HUES48 (cell line): ENCODE results near the gene SF3B4.

Experiments used
- H3K27ac ChIP-seq: one replicate; pipeline ENCODE4 v1.7.0; 2013; ENCODE audit warnings: low read depth, low read length, inconsistent platforms
- H3K27me3 ChIP-seq: 2 replicates; pipeline ENCODE4 v1.6.1; 2013; ENCODE audit warnings: mild to moderate bottlenecking, low read length; ENCODE audit not compliant: control insufficient read depth, insufficient read depth
- H3K36me3 ChIP-seq: 2 replicates; pipeline ENCODE4 v1.6.1; 2013; ENCODE audit warnings: low read length; ENCODE audit not compliant: control insufficient read depth, insufficient read depth
- H3K4me1 ChIP-seq: 2 replicates; pipeline ENCODE4 v1.6.1; 2013; ENCODE audit warnings: mild to moderate bottlenecking, low read length; ENCODE audit not compliant: control insufficient read depth, insufficient read depth
- H3K4me3 ChIP-seq: 2 replicates; pipeline ENCODE4 v1.5.1; 2013; ENCODE audit warnings: mild to moderate bottlenecking, low read depth, low read length
- H3K9ac ChIP-seq: 2 replicates; pipeline ENCODE4 v1.6.1; 2013; ENCODE audit warnings: mild to moderate bottlenecking, low read depth, low read length, moderate library complexity
- H3K9me3 ChIP-seq: 2 replicates; pipeline ENCODE4 v1.6.1; 2013; ENCODE audit warnings: low read length; ENCODE audit not compliant: control insufficient read depth, insufficient read depth

Gene SF3B4

DNA sequence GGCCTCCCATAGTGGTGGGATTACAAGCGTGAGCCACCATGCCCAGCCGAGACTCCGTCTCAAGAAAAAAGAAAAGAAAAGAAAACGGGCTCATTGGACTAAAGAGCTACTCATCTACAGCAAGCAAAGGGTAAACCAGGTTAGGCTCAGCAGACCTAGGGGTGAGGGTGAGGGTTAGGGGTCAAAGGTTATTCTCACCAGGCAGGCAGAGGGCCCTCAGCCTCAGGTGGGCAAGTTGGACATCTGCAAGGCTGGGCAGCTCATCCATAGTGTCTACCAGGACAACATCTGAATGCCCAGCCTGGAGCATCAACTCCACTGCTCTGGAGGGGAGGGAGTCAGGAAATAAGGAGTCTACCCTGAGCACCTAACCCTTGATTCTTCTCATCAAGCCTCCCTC is 5.6 kb upstream of the SF3B4 start:
- H3K4me1 ChIP-seq: peaks cover 18% of the 10 kb centered on the region
- no peaks in the 10 kb centered on the region for H3K9me3 ChIP-seq
- H3K9ac ChIP-seq: no peak overlapping the region
- H3K27me3 ChIP-seq: no peaks in the 10 kb centered on the region
- no peak overlapping the region for H3K4me3 ChIP-seq
- H3K27ac ChIP-seq: no peak overlapping the region
- H3K36me3 ChIP-seq: no peaks in the 10 kb centered on the region

DNA sequence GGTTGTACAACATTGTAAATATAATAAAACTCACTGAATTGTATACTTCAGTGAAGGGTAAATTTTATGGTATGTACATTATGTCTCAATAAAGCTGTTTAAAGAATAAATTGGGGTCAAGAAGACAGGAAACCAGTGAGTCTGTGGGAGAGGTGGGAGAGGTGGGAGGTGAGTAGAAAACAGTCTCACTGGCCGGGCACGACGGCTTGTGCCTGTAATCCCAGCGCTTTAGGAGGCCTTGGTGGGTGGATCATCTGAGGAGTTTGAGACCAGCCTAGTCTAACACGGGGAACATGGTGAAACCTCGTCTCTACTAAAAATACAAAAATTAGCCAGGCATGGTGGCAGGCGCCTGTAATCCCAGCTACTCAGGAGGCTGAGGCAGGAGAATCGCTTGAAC is 4.9 kb upstream of the SF3B4 start:
- Histone ChIP-seq H3K36me3 (no peaks in the 10 kb centered on the region), H3K9me3 (no peaks in the 10 kb centered on the region), H3K27me3 (no peaks in the 10 kb centered on the region), H3K4me3 (no peak overlapping the region), H3K4me1 (peaks cover 11% of the 10 kb centered on the region), H3K27ac (no peak overlapping the region), H3K9ac (no peak overlapping the region)

DNA sequence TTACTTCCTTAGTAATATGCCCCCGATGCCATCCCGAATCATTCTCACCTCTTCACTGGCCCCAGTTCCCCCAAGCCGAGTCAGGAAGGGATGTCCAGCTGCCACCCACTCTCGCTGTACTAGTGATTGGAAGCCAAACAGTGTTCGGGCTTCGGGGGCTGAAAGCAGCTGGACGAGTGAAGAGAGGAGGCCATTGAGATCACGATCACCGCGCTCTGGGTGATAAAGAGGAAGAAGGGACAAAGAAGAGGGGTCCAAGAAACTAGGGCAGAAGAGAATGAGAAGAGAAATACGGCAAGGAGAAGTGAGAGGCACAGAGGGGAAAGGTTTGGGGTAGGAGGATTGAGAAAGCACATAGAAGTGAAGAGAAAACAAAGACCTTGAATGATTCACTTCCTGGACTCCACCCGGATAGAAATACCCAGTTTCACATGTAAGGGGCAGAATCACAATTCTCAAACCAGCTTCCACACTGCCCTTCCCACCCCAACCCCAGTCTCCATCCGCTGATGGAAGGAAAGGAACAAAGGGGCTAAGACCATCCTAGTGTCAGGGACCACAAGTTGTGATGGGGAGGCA is 3.7 kb upstream of the SF3B4 start:
- H3K27ac ChIP-seq: no peak overlapping the region
- peaks cover 4% of the 10 kb centered on the region for H3K36me3 ChIP-seq

DNA sequence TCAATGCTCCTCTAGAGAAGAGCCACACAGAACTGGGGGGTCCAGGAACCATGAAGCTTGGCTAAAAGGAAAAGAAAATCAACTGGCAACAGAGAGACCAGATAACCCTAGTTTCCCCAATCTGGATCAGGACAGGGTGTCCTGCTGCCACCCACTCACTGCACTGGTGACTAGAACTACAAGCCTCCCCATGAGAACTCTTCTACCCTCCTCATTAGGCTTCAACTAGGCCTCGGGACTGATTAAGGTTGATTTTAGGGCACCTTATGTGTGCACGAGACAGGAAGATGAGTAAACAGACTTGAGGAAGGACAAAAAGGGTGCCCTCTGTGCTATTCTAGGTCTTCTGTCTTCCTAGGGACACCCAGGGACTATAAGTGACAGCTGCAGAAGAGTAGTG is 2.3 kb upstream of the SF3B4 start:
- no peaks in the 10 kb centered on the region for H3K9me3 ChIP-seq
- H3K4me3 ChIP-seq: no peak overlapping the region
- H3K27ac ChIP-seq: no peak overlapping the region
- H3K4me1 ChIP-seq: peaks cover 13% of the 10 kb centered on the region
- peaks cover 19% of the 10 kb centered on the region for H3K36me3 ChIP-seq
- no peaks in the 10 kb centered on the region for H3K27me3 ChIP-seq
- H3K9ac ChIP-seq: no peak overlapping the region

More for the DNA sequence above, 3.7 kb upstream of the SF3B4 start:
- no peak overlapping the region for H3K4me3 ChIP-seq
- peaks cover 11% of the 10 kb centered on the region for H3K4me1 ChIP-seq
- H3K27me3 ChIP-seq: no peaks in the 10 kb centered on the region
- H3K9ac ChIP-seq: no peak overlapping the region
- no peaks in the 10 kb centered on the region for H3K9me3 ChIP-seq

DNA sequence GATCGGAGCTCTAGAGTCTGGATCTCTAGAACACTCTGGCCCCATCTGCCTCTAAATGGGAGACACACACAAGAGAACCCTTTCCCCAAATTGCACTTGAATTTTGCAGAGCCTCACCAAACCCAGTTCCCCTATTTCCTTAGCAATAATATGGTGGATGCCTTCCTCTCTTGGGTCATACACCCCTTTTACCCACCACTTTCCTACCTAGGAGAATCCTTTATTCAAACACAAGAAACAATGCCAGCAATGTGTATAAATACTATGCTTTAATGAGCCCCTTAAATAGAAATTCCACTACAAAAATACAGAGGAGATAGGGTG is 760 bp upstream of the SF3B4 start:
- H3K36me3 ChIP-seq: peaks cover 34% of the 10 kb centered on the region
- peaks cover 13% of the 10 kb centered on the region for H3K4me1 ChIP-seq
- H3K27me3 ChIP-seq: no peaks in the 10 kb centered on the region
- no peaks in the 10 kb centered on the region for H3K9me3 ChIP-seq
- H3K27ac ChIP-seq: peak overlapping the region; percentile 99
- H3K4me3 ChIP-seq: peak overlapping the region; percentile 89
- peak overlapping the region; percentile 92 for H3K9ac ChIP-seq

DNA sequence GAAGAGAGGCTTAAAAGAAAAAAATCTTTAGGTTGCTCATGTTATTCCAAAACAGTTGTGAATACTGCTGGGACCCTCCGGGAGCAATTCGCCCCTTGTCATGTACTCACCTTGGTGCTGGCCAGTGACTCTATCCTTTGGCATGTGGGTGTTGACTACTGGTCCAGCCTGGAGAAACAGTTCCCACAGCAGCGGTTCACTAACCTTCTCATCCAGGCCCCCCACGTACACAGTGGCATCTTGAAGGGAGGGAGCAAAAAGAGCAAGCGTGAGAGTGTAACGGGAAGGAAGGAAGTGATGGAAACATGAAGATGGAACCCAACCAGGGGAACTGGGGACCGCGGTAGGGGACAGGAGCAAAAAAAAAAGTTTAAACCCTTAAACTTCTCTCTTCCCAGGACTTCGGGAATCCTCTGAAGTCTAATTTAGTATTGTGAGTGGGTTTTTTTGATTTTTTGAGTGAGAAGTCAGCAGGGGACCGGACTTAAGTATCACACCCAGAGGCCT is 494 bp downstream of the SF3B4 start:
- Histone ChIP-seq H3K4me1 (peaks cover 13% of the 10 kb centered on the region), H3K4me3 (peak overlapping the region; percentile 89), H3K36me3 (peaks cover 45% of the 10 kb centered on the region), H3K9me3 (no peaks in the 10 kb centered on the region), H3K27ac (peak overlapping the region; percentile 99), H3K9ac (peak overlapping the region; percentile 92), H3K27me3 (no peaks in the 10 kb centered on the region)

DNA sequence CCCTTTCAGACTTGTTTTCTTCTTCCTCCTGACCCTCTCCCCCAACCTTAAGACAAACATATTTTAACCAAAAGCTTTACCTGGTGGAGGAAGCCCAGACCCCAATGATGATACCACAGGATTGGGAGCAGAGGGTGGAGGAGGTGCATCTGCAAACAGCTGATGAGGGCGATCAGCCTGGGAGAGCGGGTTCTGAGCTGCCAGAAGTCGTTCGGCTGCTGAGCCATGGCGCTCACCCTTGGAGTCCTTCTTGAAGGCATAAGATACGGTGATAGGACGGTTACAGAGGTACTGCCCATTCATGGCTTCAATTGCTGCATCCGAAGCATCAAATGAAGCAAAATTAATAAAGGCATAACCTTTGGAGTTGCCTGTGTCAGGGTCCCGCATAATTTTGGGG is 1.3 kb downstream of the SF3B4 start:
- Histone ChIP-seq H3K4me3 (peak overlapping the region; percentile 89), H3K9ac (no peak overlapping the region)

DNA sequence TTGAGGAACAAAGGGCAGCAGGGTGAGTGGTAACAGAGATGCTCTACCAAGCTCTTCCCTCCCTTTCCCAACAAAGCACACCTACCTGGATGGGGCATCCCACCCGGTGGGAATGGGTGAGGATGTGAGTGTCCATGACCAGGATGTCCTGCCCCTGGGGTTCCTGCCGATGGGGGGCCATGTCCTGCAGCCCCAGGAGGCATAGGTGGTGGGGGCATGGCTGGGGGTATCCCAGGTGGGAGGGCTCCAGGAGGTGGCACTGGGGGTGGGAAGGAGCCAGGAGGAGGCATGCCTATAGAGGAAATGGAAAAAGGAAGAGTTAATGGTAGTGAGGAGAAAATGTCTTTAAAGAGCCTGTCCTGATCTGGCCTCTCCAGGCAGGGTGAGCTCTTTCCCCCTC is 1.9 kb downstream of the SF3B4 start:
- H3K4me1 ChIP-seq: peaks cover 13% of the 10 kb centered on the region
- no peak overlapping the region for H3K9ac ChIP-seq
- H3K9me3 ChIP-seq: no peaks in the 10 kb centered on the region
- H3K27me3 ChIP-seq: no peaks in the 10 kb centered on the region
- peaks cover 45% of the 10 kb centered on the region for H3K36me3 ChIP-seq
- no peak overlapping the region for H3K27ac ChIP-seq
- H3K4me3 ChIP-seq: no peak overlapping the region

More for the DNA sequence above, 1.3 kb downstream of the SF3B4 start:
- H3K4me1 ChIP-seq: peaks cover 13% of the 10 kb centered on the region
- no peak overlapping the region for H3K27ac ChIP-seq
- no peaks in the 10 kb centered on the region for H3K9me3 ChIP-seq
- no peaks in the 10 kb centered on the region for H3K27me3 ChIP-seq
- peaks cover 45% of the 10 kb centered on the region for H3K36me3 ChIP-seq

DNA sequence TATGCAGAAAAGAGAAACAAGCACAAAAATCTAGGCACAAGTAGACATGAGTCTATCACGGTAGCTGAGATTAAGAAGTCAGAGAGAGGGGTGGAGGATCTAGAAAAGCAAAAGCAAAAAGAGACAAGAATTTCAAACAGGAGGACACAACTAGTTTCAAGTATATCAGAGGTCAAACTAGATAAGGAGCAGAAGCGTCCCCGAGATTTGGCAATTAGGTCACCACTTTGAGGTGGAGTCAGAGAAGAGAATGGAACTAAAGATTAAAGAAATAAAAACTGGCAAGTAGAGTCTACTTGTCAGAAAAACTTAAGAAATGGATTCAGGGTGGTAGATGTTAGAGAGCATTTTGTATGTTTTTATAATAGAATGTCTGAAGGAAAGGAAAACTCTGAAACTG is 2.3 kb downstream of the SF3B4 start:
- no peak overlapping the region for H3K4me3 ChIP-seq

DNA sequence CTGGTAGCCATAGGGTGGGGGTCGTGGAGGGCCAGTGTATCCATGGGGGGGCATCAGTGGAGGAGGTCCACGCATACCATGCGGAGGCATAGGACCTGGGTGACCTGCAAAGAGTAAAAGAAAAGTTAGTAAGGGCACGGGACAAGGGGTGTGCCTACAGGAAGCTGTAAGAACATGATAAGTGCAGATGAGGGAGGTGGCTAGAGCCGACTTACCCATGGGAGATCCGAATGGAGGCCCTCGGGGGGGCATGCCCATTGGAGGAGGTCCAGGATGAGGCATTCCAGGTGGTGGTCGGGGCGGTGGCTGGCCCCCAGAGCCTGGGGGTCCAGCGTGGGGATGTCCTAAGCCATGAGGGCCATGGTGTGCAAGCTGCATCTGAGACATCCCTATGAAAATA is 4.0 kb downstream of the SF3B4 start:
- Histone ChIP-seq H3K27me3 (no peaks in the 10 kb centered on the region), H3K4me3 (no peak overlapping the region)

More for the DNA sequence above, 2.3 kb downstream of the SF3B4 start:
- Histone ChIP-seq H3K9ac (no peak overlapping the region), H3K27ac (no peak overlapping the region), H3K4me1 (peaks cover 13% of the 10 kb centered on the region), H3K27me3 (no peaks in the 10 kb centered on the region), H3K36me3 (peaks cover 45% of the 10 kb centered on the region), H3K9me3 (no peaks in the 10 kb centered on the region)

DNA sequence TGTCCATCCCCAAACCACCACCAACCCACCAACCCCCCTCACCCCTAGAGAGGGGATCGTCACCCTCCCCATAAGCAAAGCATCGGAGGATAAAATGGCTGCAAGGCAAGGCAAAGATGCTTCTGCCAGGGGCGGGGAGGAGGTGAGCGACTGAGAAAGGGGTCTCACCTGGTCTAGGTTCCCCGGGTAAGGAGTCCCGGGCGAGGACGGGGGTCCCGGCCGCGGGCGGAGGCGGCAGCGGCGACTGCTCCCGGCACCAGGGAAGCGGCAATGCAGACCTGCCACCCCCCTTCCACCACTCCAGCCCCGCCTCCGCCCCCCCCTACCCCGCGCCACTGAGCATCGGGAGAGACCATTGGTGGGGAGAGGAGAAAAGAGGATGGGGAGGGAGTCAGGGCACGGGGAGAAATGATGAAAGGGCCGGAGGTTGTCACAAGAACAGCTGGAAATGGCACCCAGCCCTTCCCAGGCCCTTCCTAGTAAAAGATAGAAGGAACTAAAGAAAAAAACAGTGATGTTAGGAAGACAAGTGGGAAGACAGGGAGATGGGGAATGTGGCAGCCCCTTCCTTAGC is 9.9 kb downstream of the SF3B4 start, which contains the start of gene SV2A:
Gene SV2A (minus strand): TSS at position 274 of the 574 bp plus-strand sequence. CDS start 4,004 bp downstream, outside the sequence.
- peaks cover 14% of the 10 kb centered on the region for H3K4me1 ChIP-seq
- peak within 1 kb of the TSS; percentile 62 for H3K9ac ChIP-seq
- H3K27me3 ChIP-seq: no peaks in the 10 kb centered on the region
- H3K9me3 ChIP-seq: no peaks in the 10 kb centered on the region
- H3K36me3 ChIP-seq: peaks cover 17% of the 10 kb centered on the region
- peak within 1 kb of the TSS; percentile 80 for H3K4me3 ChIP-seq
- peak within 1 kb of the TSS; percentile 59 for H3K27ac ChIP-seq

More for the DNA sequence above, 4.0 kb downstream of the SF3B4 start:
- Histone ChIP-seq H3K36me3 (peaks cover 45% of the 10 kb centered on the region), H3K4me1 (peaks cover 10% of the 10 kb centered on the region), H3K9ac (no peak overlapping the region), H3K9me3 (no peaks in the 10 kb centered on the region), H3K27ac (no peak overlapping the region)
